Heart left ventricle (tissue), 16 donors: ENCODE results near the gene MARCO. TPM values are rescaled to one million over a fixed set of nuclear protein-coding genes. Genes with fewer than 3 reads are reported as not detected.

Experiments
- ATAC-seq, 4 donors: fragments of 200-7000 bp; cut with Tn5 transposase; one replicate each; pipeline ENCODE4 v1.9.1; 2020 to 2022; ENCODE audit warnings: moderate library complexity in 4 of 4, mild to moderate bottlenecking in 3 of 4, moderate number of reproducible peaks in 1 of 4
- DNase-seq, 5 donors: peaks; one replicate each; pipeline ENCODE4 v3.0.0-alpha.2; 2020
- H3K27ac ChIP-seq, 12 donors: fragments of 200-600 bp; sonication (generic) in 4 of 12; one replicate each; pipeline versions ENCODE4 v1.5.0 to v1.8.0; 2016 to 2022; ENCODE audit warnings: mild to moderate bottlenecking in 2 of 12
- H3K27me3 ChIP-seq, 9 donors: fragments of 200-600 bp; sonication (generic) in 2 of 9; one replicate each; pipeline versions ENCODE4 v1.5.1 to v1.8.0; 2016 to 2022; ENCODE audit warnings: mild to moderate bottlenecking in 3 of 9
- H3K36me3 ChIP-seq, 9 donors: fragments of 200-600 bp; sonication (generic) in 2 of 9; one replicate each; pipeline versions ENCODE4 v1.5.0 to v1.8.0; 2018 to 2022; ENCODE audit warnings: mild to moderate bottlenecking in 2 of 9
- H3K4me1 ChIP-seq, 12 donors: fragments of 200-600 bp; sonication (generic) in 4 of 12; one replicate each; pipeline versions ENCODE4 v1.5.0 to v1.8.0; 2016 to 2022; ENCODE audit warnings: mild to moderate bottlenecking in 3 of 12
- H3K4me3 ChIP-seq, 12 donors: fragments of 200-600 bp; sonication (generic) in 4 of 12; one replicate each; pipeline versions ENCODE4 v1.5.0 to v1.8.0; 2017 to 2022; ENCODE audit warnings: mild to moderate bottlenecking in 9 of 12, moderate library complexity in 4 of 12
- H3K9me3 ChIP-seq, 12 donors: fragments of 200-600 bp; sonication (generic) in 4 of 12; one replicate each; pipeline versions ENCODE4 v1.5.0 to v1.8.0; 2016 to 2022; ENCODE audit warnings: mild to moderate bottlenecking in 1 of 12
- POLR2A ChIP-seq, 2 donors: fragments of 450-650 bp; IDR thresholded peaks; one replicate each; pipeline ENCODE4 v1.6.1; 2017; ENCODE audit warnings: antibody characterized with exemption in 2 of 2, mild to moderate bottlenecking in 2 of 2, moderate library complexity in 2 of 2
- WGBS, 4 donors: extraction: QIAGEN DNeasy Blood & Tissue Kit in 2 of 4; methylation state at CpG; one replicate each; pipeline versions ENCODE4 v1.1.5 to v1.1.7; 2013 to 2018; 5-methylcytosine and 5-hydroxymethylcytosine counted together
- intact Hi-C, 10 donors: fragments of 100-400 bp; cut with DNase I; formaldehyde crosslinking; loops; one replicate each; pipeline versions ENCODE4 v1.11.1 to v1.14.2; 2022
- polyA plus RNA-seq, 2 donors: library from polyadenylated mRNA; stranded (reverse); fragments of 200-250 nt; gene quantifications; one replicate each; pipeline ENCODE4 v1.2.3, GENCODE V29; 2013
- total RNA-seq, 9 donors: library from RNA; depleted of rRNA in 2 of 9; stranded (reverse); fragments of >200 nt in 2 of 9; fragmentation: NEBNext Ultra II Directional in 3 of 9; extraction: Animal tissue kit (Norgen Biotek cat#: 25700) in 3 of 9; gene quantifications; one replicate each; pipeline versions ENCODE4 v1.1.0 to v1.2.4, GENCODE V29; 2016 to 2023
- TF ChIP-seq, protein P1 (sequence below), 12 donors: fragments of 200-600 bp; sonication (generic) in 4 of 12; IDR thresholded peaks; one replicate each; pipeline versions ENCODE4 v1.5.0 to v1.8.0; 2018 to 2022; ENCODE audit warnings: antibody characterized with exemption in 12 of 12, mild to moderate bottlenecking in 5 of 12
- donor health status: ischemic (EF 13 %, LVEDD 7.1; RV severe dilation, severe dysfunction).
- donor health status: healthy with polysubstance abuse.
- donor health status: DM: no; HTN: yes; CAD: no.
- donor health status: DM: no; HTN: no; CAD: no.
- donor health status: ischemic (EF 25% LVEDD 6.9; RV normal size, moderate dysfunction).
- donor health status: ischemic (EF 25% LVEDD 5.7; RV mildly dilated, moderate dysfunction).
- donor health status: healthy.
- donor health status: DM: yes; HTN: yes; CAD: no.
- donor health status: ischemic (EF 35%, LVEDD 5.7; RV mildly dilated, moderate dysfunction).
- donor health status: nonischemic (EF 11% LVEDD 7.7; RV severe dilation, severe dysfunction).
- donor health status: DM: yes; HTN: yes; CAD: no.
- donor health status: PGD.
- donor health status: ischemic (EF 29% LVEDD 5.4; RV normal size, mild dysfunction).
- donor health status: nonischemic (EF 23%, LVEDD 6.1; RV moderate dilation, normal function).

Gene MARCO
- total and polyA plus RNA-seq, 11 donors: 0.19 to 162 (median 6.0) TPM

DNA sequence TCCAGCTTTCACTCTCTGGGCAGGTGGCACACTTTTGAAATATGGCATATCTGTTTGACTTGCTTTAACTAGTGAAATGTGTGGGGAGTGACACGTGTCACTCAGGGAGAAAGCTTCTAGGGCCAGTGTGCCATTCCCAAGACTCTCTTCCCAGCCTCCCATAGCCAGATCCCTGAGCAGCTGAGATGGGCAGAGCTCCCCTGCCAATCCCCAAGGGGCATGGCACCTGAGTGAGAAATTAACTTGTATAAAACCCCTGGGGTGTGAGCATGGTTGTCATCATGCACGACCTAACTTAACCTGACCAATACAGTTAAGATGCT, 39.0 kb upstream of the MARCO start:
- Histone ChIP-seq H3K27ac (peak overlapping the region in 1 of 12 donors; percentile 56), H3K9me3 (no peaks in the 10 kb centered on the region), H3K4me3 (no peak overlapping the region), H3K4me1 (peaks cover 0 to 17% (median 0%) of the 10 kb centered on the region in 12 donors), H3K36me3 (no peaks in the 10 kb centered on the region), H3K27me3 (peaks cover 0 to 8% (median 0%) of the 10 kb centered on the region in 9 donors)
- DNase-seq: no peak
- ATAC-seq: no peak
- WGBS, 4 donors: 63 to 76% (median 71%) methylated on average over 2 of the region's 2 CpGs
- TF ChIP-seq POLR2A (IDR thresholded peaks at IDR 0.05): no peak
- TF ChIP-seq, protein P1, sequence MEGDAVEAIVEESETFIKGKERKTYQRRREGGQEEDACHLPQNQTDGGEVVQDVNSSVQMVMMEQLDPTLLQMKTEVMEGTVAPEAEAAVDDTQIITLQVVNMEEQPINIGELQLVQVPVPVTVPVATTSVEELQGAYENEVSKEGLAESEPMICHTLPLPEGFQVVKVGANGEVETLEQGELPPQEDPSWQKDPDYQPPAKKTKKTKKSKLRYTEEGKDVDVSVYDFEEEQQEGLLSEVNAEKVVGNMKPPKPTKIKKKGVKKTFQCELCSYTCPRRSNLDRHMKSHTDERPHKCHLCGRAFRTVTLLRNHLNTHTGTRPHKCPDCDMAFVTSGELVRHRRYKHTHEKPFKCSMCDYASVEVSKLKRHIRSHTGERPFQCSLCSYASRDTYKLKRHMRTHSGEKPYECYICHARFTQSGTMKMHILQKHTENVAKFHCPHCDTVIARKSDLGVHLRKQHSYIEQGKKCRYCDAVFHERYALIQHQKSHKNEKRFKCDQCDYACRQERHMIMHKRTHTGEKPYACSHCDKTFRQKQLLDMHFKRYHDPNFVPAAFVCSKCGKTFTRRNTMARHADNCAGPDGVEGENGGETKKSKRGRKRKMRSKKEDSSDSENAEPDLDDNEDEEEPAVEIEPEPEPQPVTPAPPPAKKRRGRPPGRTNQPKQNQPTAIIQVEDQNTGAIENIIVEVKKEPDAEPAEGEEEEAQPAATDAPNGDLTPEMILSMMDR (IDR thresholded peaks at IDR 0.05): no peak
- intact Hi-C loops: no loop called here

DNA sequence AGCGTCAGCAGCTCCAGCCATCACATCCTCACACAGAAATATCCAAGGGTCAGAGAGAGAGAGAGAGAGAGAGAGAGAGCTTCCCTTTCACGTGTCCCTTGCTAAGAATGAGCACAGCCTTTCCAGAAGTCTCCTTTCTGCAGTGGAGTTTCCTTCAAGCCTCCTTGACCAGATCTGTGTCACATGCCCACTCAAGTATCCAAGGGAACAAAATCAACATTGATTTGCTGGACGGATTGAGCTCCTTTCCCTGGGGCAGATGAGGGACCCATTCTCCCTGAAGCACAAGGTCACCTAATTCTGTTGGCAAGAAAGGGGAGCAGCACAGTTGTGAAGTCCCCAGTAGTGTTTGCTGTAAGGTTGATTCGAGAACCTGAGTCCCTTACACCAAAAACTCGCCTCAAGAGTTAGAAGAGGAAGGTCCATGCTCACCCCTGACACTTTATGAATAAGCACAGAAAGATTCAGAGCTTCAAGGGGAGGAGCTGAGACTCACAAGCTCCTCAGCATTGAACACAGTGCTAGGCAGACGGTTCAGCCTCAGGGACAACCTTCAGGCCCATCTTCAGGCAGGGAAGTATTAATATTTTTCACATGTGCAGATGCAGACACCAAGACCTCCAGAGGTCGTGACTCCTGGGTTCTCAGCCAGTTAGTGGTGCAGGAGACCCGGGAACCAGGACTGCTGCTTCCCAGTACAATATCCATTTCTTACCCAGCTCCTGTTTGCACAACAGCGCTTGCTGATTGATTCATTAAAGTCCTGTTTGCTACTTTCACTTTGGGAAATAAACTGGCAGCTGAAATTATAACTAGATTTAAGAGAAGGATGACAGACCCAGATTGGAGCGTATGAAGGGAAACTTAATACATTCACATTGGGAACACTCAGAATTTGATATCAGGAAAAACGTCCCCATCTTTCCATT, 38.2 kb upstream of the MARCO start:
- ATAC-seq (no peak), DNase-seq (no peak)
- H3K36me3 ChIP-seq: no peaks in the 10 kb centered on the region
- peaks cover 0 to 8% (median 0%) of the 10 kb centered on the region in 9 donors for H3K27me3 ChIP-seq
- peak overlapping the region in 1 of 12 donors; percentile 56 for H3K27ac ChIP-seq
- intact Hi-C loops: no loop called here
- peaks cover 0 to 17% (median 0%) of the 10 kb centered on the region in 12 donors for H3K4me1 ChIP-seq
- 57 to 64% (median 61%) methylated on average over 11 of the region's 11 CpGs for WGBS, 4 donors
- TF ChIP-seq POLR2A (IDR thresholded peaks at IDR 0.05): no peak
- TF ChIP-seq, protein P1 (IDR thresholded peaks at IDR 0.05): no peak
- H3K9me3 ChIP-seq: no peaks in the 10 kb centered on the region
- no peak overlapping the region for H3K4me3 ChIP-seq

DNA sequence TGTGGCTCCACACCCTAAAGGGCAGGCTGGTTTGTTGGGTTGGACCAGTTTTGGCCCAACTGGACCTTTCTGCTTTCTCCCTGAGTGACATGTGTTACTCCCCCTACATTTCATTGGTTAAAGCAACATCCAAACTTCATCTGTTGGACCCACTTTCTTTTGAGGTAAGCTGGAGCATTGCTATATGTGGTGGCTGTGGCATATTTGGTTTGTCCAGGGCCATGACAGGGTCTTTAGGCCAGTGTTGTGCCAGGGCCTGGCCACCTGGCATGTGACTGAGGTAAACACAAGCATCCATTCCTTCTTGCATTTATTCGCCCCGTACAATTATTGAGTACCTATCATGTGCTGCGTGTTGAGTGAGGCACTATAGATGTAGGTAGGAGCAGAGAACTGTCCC, 36.8 kb upstream of the MARCO start:
- DNase-seq (no peak), ATAC-seq (no peak)
- peaks cover 0 to 17% (median 0%) of the 10 kb centered on the region in 12 donors for H3K4me1 ChIP-seq
- no peak overlapping the region for H3K4me3 ChIP-seq
- peaks cover 0 to 8% (median 0%) of the 10 kb centered on the region in 9 donors for H3K27me3 ChIP-seq
- WGBS, 4 donors: 89 to 94% (median 92%) methylated on average over 3 of the region's 3 CpGs
- TF ChIP-seq, protein P1 (IDR thresholded peaks at IDR 0.05): no peak
- no peak for TF ChIP-seq POLR2A (IDR thresholded peaks at IDR 0.05)
- H3K9me3 ChIP-seq: no peaks in the 10 kb centered on the region
- no peak overlapping the region for H3K27ac ChIP-seq
- no peaks in the 10 kb centered on the region for H3K36me3 ChIP-seq
- intact Hi-C loops: no loop called here

DNA sequence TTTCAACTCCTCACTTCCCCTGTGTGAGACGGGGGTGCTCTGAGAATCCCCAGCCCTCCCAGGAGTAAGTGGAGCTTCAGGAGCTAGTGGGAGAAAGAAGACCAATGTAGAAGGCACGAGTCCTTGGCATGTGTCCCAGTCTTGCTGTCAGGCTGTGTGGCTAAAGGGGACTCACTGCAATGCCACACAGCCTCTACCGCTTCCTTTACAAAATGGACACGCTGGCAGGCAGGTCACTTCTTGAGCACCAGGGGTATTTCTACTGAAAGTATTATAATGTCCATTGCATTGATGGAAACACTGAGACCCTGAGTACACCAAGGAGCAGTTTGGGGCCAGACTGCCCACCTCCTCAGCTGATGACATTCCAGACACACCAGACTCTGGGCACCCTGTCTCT, 35.8 kb upstream of the MARCO start:
- no peak for ATAC-seq
- WGBS, 4 donors: 71 to 79% (median 76%) methylated on average over 4 of the region's 4 CpGs
- Histone ChIP-seq H3K27ac (no peak overlapping the region), H3K4me1 (peaks cover 0 to 17% (median 0%) of the 10 kb centered on the region in 12 donors), H3K27me3 (peaks cover 0 to 8% (median 0%) of the 10 kb centered on the region in 9 donors), H3K9me3 (peaks cover 0 to 5% (median 0%) of the 10 kb centered on the region in 12 donors), H3K4me3 (no peak overlapping the region), H3K36me3 (no peaks in the 10 kb centered on the region)
- no peak for DNase-seq
- no peak for TF ChIP-seq POLR2A (IDR thresholded peaks at IDR 0.05)
- TF ChIP-seq, protein P1 (IDR thresholded peaks at IDR 0.05): no peak
- intact Hi-C loops: no loop called here
